Stimulated activated CD8-positive, alpha-beta memory T cell treated with anti-CD3 and anti-CD28 coated beads, Interleukin-15, amount 100 ng/mL, for 1 hour (primary cell): ENCODE data around the gene A2M.

Source experiments
- DNase-seq: peaks from one replicate; pipeline ENCODE4 v3.0.0-alpha.2; 2020; ENCODE audit warnings: low read depth

Gene A2M

GRCh38 chr12:9072481-9073038 is 43.2 kb downstream of the A2M start:
- DNase-seq: no peak

- DNase-seq: no peak
These were observed 43.8 kb downstream of the A2M start for GRCh38 chr12:9071969-9072368.

- DNase-seq: no peak
These were observed 44.2 kb downstream of the A2M start for GRCh38 chr12:9071518-9071917.

DNA sequence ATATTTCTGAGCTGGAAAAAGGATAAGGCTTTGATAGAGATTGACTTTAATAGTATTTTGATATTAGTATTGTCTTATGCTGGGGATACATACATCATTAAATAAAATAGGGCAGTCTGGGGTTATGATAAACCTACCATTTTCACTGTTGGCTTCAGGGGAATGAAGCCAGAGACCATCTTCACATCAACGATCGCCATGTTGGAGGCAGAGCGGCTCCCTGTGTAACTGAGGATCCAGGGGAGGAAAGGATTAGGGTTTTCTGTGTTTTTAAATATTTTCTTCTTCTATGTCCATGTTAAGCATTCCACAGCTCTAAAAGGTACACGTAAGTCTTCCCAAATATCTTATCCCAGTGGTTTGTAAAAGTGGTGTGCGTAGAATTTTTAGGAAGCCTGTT is 45.4 kb downstream of the A2M start:
- no peak for DNase-seq

DNA sequence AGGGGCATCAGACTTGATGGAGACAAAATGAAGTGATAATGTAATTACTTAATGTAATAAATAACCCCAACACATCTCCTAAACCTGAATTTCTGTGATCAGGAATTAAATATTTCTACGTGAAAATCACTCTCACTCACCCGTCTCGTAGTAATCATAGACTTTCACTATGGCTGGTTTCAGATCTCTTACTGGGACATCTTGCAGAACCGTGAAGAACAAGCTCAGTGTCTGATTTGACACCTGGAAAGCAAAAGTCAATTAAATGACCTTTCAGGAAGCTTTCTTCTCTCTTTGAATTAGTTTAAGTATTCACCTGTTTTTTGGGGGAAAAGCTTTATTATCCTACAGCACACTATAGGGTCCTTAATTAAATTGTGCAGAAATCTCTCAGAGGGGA is 47.1 kb downstream of the A2M start:
- no peak for DNase-seq

- DNase-seq: no peak
These were observed 47.6 kb downstream of the A2M start for GRCh38 chr12:9068086-9068485.

GRCh38 chr12:9066755-9067423 is 48.8 kb downstream of the A2M start:
- DNase-seq: no peak

DNA sequence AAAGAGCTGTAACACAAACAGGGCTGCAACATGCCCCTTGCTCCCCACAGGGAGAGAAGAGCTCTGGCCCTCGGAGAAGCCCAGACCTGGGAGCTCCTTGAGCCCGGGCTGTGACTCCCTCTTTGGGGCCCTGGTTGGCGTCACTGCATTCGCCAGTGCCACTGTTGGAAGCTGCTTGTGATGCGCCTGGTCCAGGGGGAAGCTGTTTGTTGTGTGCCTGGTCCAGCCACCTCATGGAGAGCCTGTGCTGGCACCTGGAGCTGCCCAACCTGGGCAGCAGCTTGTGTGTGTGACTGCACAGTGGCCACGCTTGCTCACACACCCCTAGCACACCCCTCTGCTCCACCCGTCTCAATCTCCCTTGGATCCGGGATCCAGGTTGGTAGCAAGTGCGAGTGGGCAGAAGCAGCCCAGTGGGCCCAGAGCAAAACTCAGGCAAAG is 49.5 kb downstream of the A2M start:
- no peak for DNase-seq

GRCh38 chr12:9065607-9065856 is 50.2 kb downstream of the A2M start:
- no peak for DNase-seq

- no peak for DNase-seq
These were observed 50.7 kb downstream of the A2M start for GRCh38 chr12:9064815-9065606.

DNA sequence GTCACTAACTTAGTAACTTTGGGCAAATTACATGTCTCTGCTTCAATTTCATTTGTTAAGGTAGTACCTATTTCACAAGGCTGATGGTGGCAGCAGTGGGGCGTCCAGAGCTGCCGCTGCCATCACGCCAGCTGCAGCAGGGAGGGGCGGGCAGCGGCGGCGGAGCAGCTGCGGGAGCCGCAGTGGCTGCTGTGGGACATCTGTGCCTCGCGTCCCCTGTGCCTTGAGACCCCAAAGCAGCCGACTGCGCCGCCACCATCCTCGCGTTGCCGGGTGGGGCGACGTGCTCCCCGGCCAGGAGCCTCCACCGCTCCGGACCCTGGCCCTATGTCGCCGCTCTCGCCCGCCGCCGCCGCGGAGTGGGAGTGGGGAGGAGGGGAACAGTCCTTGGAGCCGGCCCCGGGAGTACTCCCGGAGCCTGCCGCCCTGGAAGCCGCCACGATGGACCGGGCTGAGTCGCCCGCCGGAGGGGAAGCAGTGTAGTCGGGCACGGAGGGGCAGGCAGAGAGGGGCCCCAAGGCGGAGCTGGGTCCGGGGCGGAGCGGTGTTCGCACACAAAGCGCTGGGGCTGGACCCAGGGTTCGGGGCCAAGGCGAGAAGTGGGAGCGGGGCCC is 51.4 kb downstream of the A2M start:
- DNase-seq: no peak

GRCh38 chr12:9052610-9053009 is 63.1 kb downstream of the A2M start:
- DNase-seq: no peak

DNA sequence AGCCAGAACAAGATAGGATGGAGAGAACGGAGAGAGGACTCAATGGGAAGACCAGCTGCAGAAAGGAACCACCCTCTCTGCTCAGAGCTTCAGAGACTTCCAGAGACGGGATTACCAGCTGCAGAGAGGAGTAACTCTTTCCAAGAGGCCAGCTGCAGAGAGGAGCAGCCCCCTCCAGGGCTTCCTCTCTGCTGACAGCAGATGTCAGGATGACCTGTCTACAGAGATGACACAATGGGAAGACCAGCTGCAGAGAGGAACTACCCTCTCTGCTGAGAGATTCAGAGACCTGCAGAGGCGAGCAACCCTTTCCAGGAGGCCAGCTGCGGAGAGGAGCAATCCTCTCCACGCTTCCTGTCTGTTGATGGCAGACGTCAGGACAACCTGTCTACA is 64.6 kb downstream of the A2M start:
- no peak for DNase-seq

GRCh38 chr12:9050521-9051157 is 65.1 kb downstream of the A2M start:
- DNase-seq: no peak

DNA sequence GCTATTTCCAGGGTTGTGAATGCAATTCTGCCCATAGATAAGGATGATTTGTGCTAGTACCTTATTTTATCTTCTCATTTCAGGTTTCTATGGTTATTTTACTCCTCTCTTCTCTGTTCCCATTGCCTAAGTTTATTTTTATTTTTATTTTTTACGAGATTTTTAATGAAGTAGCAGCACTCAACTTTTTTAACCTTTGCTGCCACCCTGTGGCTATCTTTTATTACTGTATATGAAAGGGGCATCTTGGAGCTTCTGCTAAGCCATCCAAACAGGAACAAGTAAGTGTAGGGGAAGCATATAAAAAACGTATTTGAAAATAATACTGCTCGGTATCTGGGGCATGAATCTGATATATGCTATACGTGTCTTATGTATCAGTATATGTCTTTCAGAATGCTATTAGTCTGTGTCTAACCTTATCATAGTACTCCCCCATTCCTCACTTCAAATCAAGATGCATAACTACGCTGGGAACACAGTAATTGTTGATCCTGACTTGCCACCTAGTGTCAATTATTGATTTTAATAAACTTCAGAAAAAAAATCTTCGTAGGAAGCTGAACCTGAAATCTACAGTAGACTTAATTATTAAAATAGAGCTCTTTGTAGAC is 66.1 kb downstream of the A2M start:
- DNase-seq: no peak

DNA sequence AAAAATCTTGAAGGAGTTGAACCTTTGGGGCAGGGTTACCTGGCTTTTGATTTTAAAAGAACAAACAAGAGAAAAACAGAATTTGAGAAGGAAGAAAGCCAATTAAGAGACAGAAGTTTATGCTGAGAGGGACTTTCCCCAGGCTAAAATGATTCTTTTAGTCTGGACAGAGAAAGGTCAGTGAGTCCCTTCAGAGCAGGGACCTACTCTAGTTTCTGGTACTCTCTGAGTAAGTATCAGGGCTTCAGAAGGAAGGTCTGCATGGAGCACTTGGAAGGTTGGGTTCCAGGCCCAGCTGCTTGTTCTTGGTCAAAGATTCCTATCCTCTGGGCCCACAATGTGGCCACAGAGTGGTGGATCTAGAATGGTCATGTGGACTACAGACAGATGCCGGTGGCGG is 66.8 kb downstream of the A2M start:
- no peak for DNase-seq

DNA sequence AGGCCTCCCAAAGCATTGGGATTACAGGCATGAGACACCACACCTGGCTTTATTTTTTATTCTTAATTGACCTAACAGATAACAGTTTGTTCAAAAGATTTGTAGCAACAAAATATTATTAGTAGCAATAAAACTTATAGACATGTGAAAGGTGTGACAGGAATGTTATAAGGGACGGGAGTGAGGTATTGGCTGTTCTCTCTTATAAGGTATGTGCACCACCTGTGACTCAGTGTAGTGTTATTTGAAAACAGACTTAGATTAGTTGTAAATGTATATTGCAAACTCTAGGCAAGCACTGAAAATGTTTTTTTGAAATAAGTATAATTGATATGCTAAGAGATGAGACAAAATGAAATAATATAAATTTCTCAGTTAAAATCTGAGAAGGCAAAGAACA is 68.6 kb downstream of the A2M start:
- DNase-seq: no peak

DNA sequence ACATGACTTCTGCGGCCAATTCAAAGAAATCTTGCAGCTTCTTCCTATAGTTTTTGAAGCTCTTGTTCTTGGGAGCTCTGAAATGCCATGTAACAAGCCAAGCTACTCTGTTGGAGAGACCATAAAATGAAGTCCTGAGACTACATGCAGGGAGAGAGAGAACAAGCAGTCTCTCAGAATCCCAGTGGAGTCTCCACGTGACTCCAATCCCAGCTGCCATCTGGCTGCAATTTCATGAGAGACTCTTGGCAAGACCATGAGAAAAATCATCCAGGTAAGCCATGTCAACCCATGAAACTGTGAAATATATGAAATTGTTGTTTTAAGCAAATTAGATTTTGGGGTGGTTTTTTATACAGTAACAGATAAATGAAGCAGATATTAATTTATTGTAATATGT is 72.0 kb downstream of the A2M start:
- DNase-seq: no peak

GRCh38 chr12:9041321-9041720 is 74.4 kb downstream of the A2M start:
- no peak for DNase-seq

GRCh38 chr12:9040484-9041186 is 75.1 kb downstream of the A2M start:
- DNase-seq: no peak

GRCh38 chr12:9039397-9039977 is 76.2 kb downstream of the A2M start:
- DNase-seq: no peak
